DMS153 treated with DMSO at 0.1 percent for 48 hours (cell line): Measurements from ENCODE around the gene S100A1.
"Not testable (repeated sequence)": the region's sequence is repeated elsewhere in the genome, so short reads cannot be mapped to it uniquely, and the experiment has no call there.

Experiments used
- DNase-seq: peaks from one replicate; lab custom pipeline; 2025; ENCODE audit not compliant: unreplicated experiment; lab: John Stamatoyannopoulos, UW

Gene S100A1

DNA sequence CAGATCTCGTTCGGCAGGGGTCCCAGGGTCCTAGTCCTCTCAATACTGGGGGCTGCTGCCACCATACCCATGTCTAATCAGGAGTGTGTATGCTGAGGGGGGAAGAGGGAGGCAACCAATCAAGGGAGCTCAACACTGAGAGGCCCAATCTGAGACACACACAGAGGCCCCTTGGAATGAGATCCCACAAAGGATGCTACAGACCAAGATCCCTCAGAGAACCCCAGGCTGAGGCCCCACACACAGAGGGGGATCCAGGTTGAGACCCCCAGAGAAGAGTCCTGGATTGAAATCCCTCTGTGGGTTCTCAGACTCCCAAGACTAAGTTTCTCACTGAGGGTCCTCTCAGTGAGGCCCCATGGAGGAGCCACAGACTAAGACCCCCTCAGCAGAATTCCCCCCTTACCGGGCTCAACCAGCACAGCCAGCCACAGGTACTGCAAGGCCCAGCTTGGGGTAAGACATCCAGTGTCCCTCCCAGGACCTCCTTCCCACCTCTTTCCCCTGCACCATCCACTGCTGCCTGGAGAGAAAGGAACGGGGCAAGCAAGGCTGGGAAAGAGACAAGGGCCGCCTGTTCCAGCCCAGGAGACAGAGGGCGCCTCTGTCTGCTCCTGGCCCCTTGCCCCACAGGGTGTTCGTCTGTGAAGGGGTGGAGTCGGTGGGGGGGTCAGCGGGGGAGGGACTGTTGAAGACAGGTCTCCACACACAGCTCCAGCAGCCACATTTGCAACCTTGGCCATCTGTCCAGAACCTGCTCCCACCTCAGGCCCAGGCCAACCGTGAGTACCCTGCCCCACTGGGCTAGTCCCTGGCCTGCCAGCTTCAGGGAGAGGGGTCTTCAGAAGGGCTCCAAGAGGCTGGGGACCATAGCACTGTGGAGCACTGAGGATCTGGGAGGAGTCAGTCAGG lies at the start of gene S100A1:
S100A1 (plus strand) TSS at position 720 of the 912 bp plus-strand sequence. CDS start 2,088 bp downstream, outside the sequence.
- no peak for DNase-seq

- DNase-seq: no peak
Measured at GRCh38 chr1:153578490-153578889, 49.7 kb upstream of the S100A1 start.

DNA sequence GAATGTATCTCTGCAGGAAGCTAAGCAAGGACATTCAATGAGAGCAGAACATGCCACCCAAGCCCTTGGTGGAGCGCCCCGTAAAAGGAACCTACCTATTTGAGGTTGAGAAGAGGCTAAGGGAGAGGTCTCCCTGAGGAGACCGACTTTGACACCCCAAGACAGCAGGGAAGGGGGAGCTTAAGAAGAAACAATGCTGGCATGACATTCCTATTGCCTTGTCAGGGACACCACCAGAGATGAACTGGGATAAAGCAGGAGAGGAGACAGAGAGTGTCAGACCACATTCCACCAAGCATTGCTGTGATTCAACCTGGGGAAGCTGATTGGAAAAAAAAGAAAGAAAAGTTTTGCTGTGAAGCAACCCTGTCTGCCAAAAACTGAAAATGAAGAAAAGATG lies 49.3 kb upstream of the S100A1 start:
- no peak for DNase-seq

DNA sequence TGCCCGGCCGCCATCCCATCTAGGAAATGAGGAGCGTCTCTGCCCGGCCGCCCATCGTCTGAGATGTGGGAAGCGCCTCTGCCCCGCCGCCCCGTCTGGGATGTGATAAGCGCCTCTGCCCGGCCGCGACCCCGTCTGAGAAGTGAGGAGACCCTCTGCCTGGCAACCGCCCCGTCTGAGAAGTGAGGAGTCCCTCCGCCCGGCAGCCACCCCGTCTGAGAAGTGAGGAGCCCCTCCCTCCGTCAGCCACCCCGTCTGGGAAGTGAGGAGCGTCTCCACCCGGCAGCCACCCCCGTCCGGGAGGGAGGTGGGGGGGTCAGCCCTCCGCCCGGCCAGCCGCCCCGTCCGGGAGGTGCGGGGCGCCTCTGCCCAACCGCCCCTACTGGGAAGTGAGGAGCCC lies 45.4 kb upstream of the S100A1 start:
- not testable (repeated sequence) for DNase-seq

GRCh38 chr1:153583514-153583913 lies 44.7 kb upstream of the S100A1 start:
- DNase-seq: not testable (repeated sequence)

DNA sequence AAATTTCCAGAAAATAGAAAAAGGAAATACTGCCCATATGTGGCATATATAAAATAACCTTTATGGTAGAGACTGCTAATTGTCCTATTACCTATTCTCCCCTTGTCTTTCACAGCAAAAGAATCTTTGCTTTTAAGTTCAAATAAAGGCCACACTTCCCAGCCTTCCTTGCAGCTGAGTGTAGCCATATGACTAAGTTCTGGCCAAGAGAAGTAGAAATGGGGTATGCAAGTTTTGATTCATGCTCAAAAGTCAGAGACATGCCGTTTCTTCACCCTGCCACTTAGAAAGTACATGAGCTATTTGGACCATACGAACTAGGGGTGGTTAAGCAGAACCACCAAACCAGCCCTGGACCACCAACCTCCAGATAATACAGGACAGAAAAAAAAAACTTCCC lies 44.3 kb upstream of the S100A1 start:
- no peak for DNase-seq

GRCh38 chr1:153585006-153585405 lies 43.2 kb upstream of the S100A1 start:
- no peak for DNase-seq

DNA sequence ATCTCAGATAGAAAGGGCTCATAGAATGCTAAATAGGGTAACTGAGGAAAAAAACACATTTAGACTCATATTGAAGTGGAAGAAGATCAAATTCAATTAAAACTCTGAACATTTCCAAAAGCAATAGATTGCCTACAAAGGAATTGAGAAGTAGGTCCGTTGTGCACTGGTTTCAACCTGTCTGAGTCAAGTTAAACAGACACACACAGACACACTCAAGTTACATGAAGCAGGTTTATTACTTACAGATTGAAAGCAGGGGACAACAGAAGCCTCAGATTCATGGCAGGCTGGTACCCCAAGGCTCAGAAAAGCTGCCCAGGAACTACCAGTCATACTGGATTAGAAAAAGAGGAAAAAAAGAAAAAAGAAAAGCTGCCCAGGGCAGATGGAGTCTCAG lies 41.9 kb upstream of the S100A1 start:
- DNase-seq: no peak

GRCh38 chr1:153587314-153587713 lies 40.9 kb upstream of the S100A1 start:
- DNase-seq: no peak

DNA sequence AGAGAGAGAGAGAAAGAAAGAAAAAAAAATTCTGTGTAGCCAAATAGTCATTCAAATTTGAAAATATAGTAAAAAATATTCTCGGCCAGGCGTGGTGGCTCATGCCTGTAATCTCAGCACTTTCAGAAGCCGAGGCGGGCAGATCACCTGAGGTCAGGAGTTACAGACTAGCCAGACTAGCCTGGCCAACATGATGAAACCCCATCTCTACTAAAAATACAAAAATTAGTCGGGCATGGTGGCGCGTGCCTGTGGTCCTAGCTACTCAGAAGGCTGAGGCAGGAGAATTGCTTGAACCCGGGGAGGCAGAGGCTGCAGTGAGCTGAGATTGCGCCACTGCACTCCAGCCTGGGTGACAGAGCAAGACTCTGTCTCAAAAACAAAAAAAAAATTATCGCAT lies 40.2 kb upstream of the S100A1 start:
- not testable (repeated sequence) for DNase-seq

- DNase-seq: no peak
Measured at GRCh38 chr1:153588482-153588881, 39.8 kb upstream of the S100A1 start.

DNA sequence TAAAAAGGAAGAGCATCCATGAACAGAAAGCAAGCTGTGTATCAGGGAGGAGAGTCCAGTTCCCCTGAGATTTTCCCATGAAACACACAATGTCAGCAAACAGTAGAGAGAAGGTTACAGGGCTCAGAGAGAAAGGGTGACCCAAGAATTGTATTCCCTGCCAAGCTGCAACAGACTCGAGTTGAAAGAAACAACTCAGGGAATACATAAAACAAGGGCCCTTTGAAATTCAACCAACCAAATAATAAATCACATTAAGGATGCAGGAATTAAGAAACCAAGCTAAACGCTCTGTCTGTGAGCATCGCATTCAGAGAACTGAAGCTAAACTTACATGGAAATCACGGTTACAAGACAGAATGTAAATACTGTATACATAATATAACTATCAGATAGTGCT lies 35.5 kb upstream of the S100A1 start:
- DNase-seq: no peak

- no peak for DNase-seq
Measured at GRCh38 chr1:153597206-153597605, 31.0 kb upstream of the S100A1 start.

- no peak for DNase-seq
Measured at GRCh38 chr1:153598309-153599172, 29.7 kb upstream of the S100A1 start.

DNA sequence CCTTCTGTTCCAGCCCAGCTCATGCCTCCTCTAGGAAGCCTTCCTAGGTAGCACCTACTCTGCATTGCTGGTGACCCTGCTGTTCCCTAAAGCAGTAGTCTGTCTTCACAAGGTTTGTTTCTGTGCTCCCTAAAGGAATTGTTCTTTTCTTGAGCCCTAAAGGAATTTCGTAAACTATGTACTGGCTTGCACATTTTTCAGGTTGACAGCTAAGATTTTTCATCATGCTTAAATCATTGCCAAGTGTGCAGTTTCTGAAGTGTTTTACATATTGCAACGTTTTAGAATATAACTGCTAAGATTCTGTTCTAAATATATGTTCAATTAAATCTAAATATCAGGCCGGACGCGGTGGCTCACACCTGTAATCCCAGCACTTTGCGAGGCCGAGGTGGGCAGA lies 28.4 kb upstream of the S100A1 start:
- no peak for DNase-seq

- no peak for DNase-seq
Measured at GRCh38 chr1:153602749-153603148, 25.5 kb upstream of the S100A1 start.

GRCh38 chr1:153606194-153606593 lies 22.0 kb upstream of the S100A1 start:
- no peak for DNase-seq

GRCh38 chr1:153607381-153607780 lies 20.9 kb upstream of the S100A1 start:
- no peak for DNase-seq

DNA sequence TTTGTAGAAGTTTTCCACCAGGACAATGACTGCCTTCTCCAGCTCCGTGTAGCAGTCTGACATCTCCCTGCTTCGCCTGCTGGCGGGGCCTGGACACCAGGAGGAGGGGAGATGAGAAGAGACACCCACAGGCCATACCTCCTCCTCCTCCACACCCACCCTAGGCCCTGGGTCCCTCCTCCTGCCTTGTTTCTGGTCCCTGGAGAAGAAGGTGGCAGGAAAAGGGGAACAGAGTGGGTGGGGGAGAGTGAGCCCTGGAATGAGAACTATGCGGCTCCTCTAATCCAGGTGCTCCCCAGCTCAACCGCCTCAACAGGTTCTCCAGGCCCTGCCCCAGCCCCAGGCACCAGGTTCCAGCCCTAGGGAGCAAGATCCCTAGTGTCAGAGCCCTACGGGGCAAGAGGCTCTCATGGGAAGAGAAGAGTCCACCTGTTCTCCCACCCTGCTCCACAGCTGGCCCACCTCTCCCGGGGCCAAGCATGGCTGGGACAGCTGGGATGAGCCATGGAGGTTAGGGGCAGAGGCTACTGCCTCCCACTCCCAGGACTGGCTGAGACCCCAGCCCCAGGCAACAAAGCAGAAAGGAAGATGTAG lies 20.0 kb upstream of the S100A1 start:
- DNase-seq: no peak

DNA sequence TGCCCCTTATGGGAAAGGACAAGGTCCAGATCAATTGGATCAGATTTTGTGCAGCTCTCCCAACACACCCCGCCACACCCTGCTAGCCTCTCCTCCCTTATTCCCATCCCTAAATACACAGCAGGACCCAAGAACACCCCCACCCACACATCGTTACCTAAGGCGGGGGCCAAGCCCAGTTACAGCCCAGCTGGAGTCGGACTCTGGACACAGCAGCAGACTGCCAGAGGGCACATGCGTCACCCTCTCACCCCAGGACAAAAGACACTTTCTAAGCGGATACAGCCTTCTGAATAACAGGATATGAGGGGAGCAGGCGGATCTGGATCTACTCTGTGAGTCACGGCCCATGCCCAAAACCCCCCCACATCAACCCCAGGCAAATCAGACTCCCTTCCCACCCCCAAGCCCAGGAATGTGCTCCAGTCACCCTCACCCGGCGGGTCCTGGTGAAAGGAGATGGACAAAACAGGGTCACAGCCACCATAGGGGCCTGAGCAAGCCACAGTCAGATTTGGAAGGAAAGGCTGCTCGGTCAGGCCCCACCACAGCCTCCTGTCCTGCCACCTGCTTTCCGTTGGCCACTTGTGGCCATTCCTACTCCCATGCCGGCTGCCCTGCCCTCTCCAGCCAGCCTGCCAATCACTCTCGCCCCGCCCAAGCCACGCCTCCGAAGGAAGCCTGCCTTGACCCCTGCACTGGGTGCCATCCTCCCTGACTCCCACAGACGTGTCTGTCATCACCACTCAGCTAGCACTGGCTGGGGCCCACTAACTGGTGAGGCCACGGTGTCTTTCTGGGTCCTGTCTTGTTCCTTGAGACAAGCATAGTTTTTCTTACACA lies 19.3 kb upstream of the S100A1 start:
- DNase-seq: no peak

- DNase-seq: no peak
Measured at GRCh38 chr1:153609585-153609907, 18.7 kb upstream of the S100A1 start.
